K562 (cell line): ENCODE measurements around the gene UBE2J2. TPM values are rescaled to one million over a fixed set of nuclear protein-coding genes. Genes with fewer than 3 reads are reported as not detected.
A peak's percentile ranks its signal among the peaks of the same experiment; 100 is the strongest.

Experiments
- ATAC-seq: fragments of 200-7000 bp; cut with Tn5 transposase; 3 replicates; pipeline ENCODE4 v1.9.1; 2020; ENCODE audit warnings: moderate library complexity
- BruUV-seq: library from RNA; stranded (reverse); fragments of 400-500 nt; replicated peaks from 2 replicates; lab custom pipeline; 2021; lab: Mats Ljungman, UMichigan
- CTCF ChIA-PET: fragments of 300-600 bp; formaldehyde crosslinking; extraction: SDS; loops from one replicate; lab custom pipeline; 2021; ENCODE audit warnings: low intra/inter-chr PET ratio; lab: Yijun Ruan, JAX
- POLR2A ChIA-PET: fragments of 300-600, 350-650 bp; sonication (Branson Sonifier 250); formaldehyde crosslinking; extraction: SDS; loops from one replicate; lab custom pipeline; 2021; ENCODE audit warnings: antibody characterized with exemption, inconsistent platforms; lab: Yijun Ruan, JAX
- DNase-seq, 4 experiments: peaks; one replicate each; pipeline versions ENCODE4 v3.0.0 to v3.0.0-alpha.2; 2011 to 2018; ENCODE audit warnings: low spot score in 3 of 4, mixed read lengths in 3 of 4; ENCODE audit errors: extremely low read depth in 1 of 4
- FAIRE-seq: peaks from 2 replicates; lab custom pipeline; 2011; peaks lifted over from hg19 to GRCh38; lab: Jason Lieb, UNC
- H2AFZ ChIP-seq: 2 replicates; pipeline ENCODE4 v1.6.0; 2011; ENCODE audit warnings: low read depth, low read length, control low read depth, inconsistent platforms
- H3K27ac ChIP-seq: fragments of 200-600 bp; 3 replicates; pipeline ENCODE4 v1.8.0; 2011; ENCODE audit warnings: low read depth, mild to moderate bottlenecking, control low read depth, inconsistent platforms, low read length, moderate library complexity, mixed read lengths; ENCODE audit errors: extremely low read depth
- H3K27me3 ChIP-seq, 2 experiments: fragments of 300-600 bp in 1 of 2; 2 replicates in 1 of 2; 3 replicates in 1 of 2; pipeline versions ENCODE4 v1.6.0 to v1.8.0; 2011; ENCODE audit warnings: inconsistent platforms in 2 of 2, low read length in 2 of 2, mild to moderate bottlenecking in 1 of 2, mixed read lengths in 1 of 2, moderate library complexity in 1 of 2; ENCODE audit not compliant: control insufficient read depth in 2 of 2, insufficient read depth in 2 of 2
- H3K36me3 ChIP-seq: fragments of 300-600 bp; 3 replicates; pipeline ENCODE4 v1.8.0; 2011; ENCODE audit warnings: mild to moderate bottlenecking, low read length, inconsistent platforms; ENCODE audit not compliant: control insufficient read depth, insufficient read depth
- H3K4me1 ChIP-seq, 2 experiments: fragments of 200-600 bp in 1 of 2; replicated peaks in 1 of 2; 2 replicates in 1 of 2; 3 replicates in 1 of 2; pipeline versions ENCODE4 v1.5.1 to v1.8.0; 2011; ENCODE audit warnings: inconsistent platforms in 2 of 2, low read length in 2 of 2, mild to moderate bottlenecking in 1 of 2, mixed read lengths in 1 of 2, moderate library complexity in 1 of 2; ENCODE audit not compliant: control insufficient read depth in 2 of 2, insufficient read depth in 2 of 2
- H3K4me2 ChIP-seq: 2 replicates; pipeline ENCODE4 v1.6.1; 2011; ENCODE audit warnings: low read length, control low read depth, inconsistent platforms, mixed read lengths; ENCODE audit not compliant: insufficient read depth
- H3K4me3 ChIP-seq: fragments of 200-600 bp; sonication (generic), shearing (Covaris generic); 2 replicates; pipeline ENCODE4 v1.5.1; 2016; ENCODE audit warnings: control low read depth, inconsistent platforms
- H3K79me2 ChIP-seq: fragments of 200-600 bp; 3 replicates; pipeline ENCODE4 v1.8.0; 2011; ENCODE audit warnings: low read length, inconsistent platforms; ENCODE audit not compliant: control insufficient read depth, insufficient read depth
- H3K9ac ChIP-seq, 2 experiments: 2 replicates each; pipeline versions ENCODE4 v1.6.0 to v1.6.1; 2011; ENCODE audit warnings: low read depth in 2 of 2, low read length in 2 of 2, control low read depth in 1 of 2, inconsistent platforms in 1 of 2, mild to moderate bottlenecking in 1 of 2, mixed read lengths in 1 of 2; ENCODE audit not compliant: insufficient read depth in 1 of 2
- H3K9me1 ChIP-seq: one replicate; pipeline ENCODE4 v1.6.0; 2011; ENCODE audit warnings: inconsistent platforms, mild to moderate bottlenecking, low read length, moderate library complexity; ENCODE audit not compliant: control insufficient read depth, insufficient read depth
- H3K9me3 ChIP-seq: replicated peaks from 2 replicates; pipeline ENCODE4 v1.5.1; 2011; ENCODE audit warnings: low read depth, low read length, inconsistent platforms; ENCODE audit not compliant: control insufficient read depth, insufficient read depth
- H4K20me1 ChIP-seq: replicated peaks from 2 replicates; pipeline ENCODE4 v1.6.1; 2011; ENCODE audit warnings: low read length, inconsistent platforms, mixed read lengths; ENCODE audit not compliant: control insufficient read depth, insufficient read depth
- ARID4B ChIP-seq: sonication (generic); formaldehyde crosslinking; IDR thresholded peaks from 2 replicates; pipeline ENCODE4 v1.8.0; 2022; ENCODE audit warnings: mild to moderate bottlenecking, missing genetic modification reagents
- BHLHE40 ChIP-seq: IDR thresholded peaks from 2 replicates; pipeline ENCODE4 v1.6.1; 2011; ENCODE audit warnings: low read length, improper control_type of control experiment
- POLR2G ChIP-seq: fragments of 200-400 bp; formaldehyde crosslinking; IDR thresholded peaks from 2 replicates; pipeline ENCODE4 v1.6.1; 2017; ENCODE audit warnings: low read depth, mild to moderate bottlenecking, antibody characterized with exemption, low read length, moderate library complexity
- RBFOX2 ChIP-seq: fragments of 200-400 bp; formaldehyde crosslinking; IDR thresholded peaks from 2 replicates; pipeline ENCODE4 v1.6.1; 2017; ENCODE audit warnings: low read depth, mild to moderate bottlenecking, low read length, moderate library complexity
- RBM39 ChIP-seq: fragments of 200-400 bp; formaldehyde crosslinking; optimal IDR thresholded peaks from 2 replicates; pipeline ENCODE3; 2018; ENCODE audit warnings: low read depth, low read length
- ZBTB40 ChIP-seq, 2 experiments: fragments of 450-650 bp in 1 of 2; sonication (generic) in 1 of 2; formaldehyde crosslinking in 1 of 2; IDR thresholded peaks; 2 replicates each; pipeline versions ENCODE4 v1.7.1 to v1.9.0; 2016 to 2022; ENCODE audit warnings: inconsistent platforms in 1 of 2, mild to moderate bottlenecking in 1 of 2, missing genetic modification reagents in 1 of 2
- ZFX ChIP-seq: sonication (generic); formaldehyde crosslinking; IDR thresholded peaks from 2 replicates; pipeline ENCODE4 v1.8.0; 2022; ENCODE audit warnings: mild to moderate bottlenecking, missing genetic modification reagents, moderate library complexity
- WGBS: fragments of 100-300 bp; shearing (Covaris generic); methylation state at CpG from one replicate; pipeline ENCODE4 v1.1.6; 2016; ENCODE audit warnings: low coverage, mixed read lengths; ENCODE audit not compliant: insufficient coverage; ENCODE audit errors: missing lambda C conversion rate; 5-methylcytosine and 5-hydroxymethylcytosine counted together
- in situ Hi-C: fragments of 300-500 bp; cut with MboI; formaldehyde crosslinking; loops from 4 replicates; pipeline ENCODE4 v1.15.0; 2018; ENCODE audit warnings: inconsistent platforms, mixed read lengths
- intact Hi-C: fragments of 100-400 bp; cut with micrococcal nuclease; formaldehyde crosslinking; loops from 2 replicates; pipeline ENCODE4 v1.14.2; 2022
- polyA plus RNA-seq, 8 experiments: library from polyadenylated mRNA; depleted of rRNA in 4 of 8; stranded (reverse) in 5 of 8; unstranded in 3 of 8; fragments of >200 nt; fragmentation: Nextera tagmentation in 2 of 8; fragmentation: Illumina TruSeq in 1 of 8; extraction: Ambion mirVana in 2 of 8; extraction: Trizol in 1 of 8; gene quantifications; 2 replicates each; pipeline versions ENCODE4 v1.2.1 to v1.2.3, GENCODE V29; 2011 to 2014; ENCODE audit warnings: inconsistent platforms in 1 of 8, missing spikeins in 1 of 8
- total RNA-seq, 7 experiments: library from RNA; depleted of rRNA in 6 of 7; stranded (reverse); fragments of >200 nt in 6 of 7; fragmentation: Illumina TruSeq in 2 of 7; extraction: Trizol in 2 of 7; gene quantifications; 2 replicates each; pipeline versions ENCODE4 v1.2.1 to v1.2.3, GENCODE V29; 2011 to 2021; ENCODE audit warnings: low replicate concordance in 1 of 7

UBE2J2 gene
- total and polyA plus RNA-seq, 9 of the 15 experiments (the other 6 are each of a cell fraction or from before 2014, with no cell fraction given) = 0.93 to 112 (median 75.5) TPM

GRCh38 chr1:1314678-1315335 lies 41.2 kb upstream of the UBE2J2 start:
- Histone ChIP-seq H3K4me2 (no peak overlapping the region; the same call in 1 of the 2 replicates), H3K36me3 (peaks cover 89% of the 10 kb centered on the region), H3K4me1 (peaks cover 31 to 88% of the 10 kb centered on the region in 2 experiments), H3K9me1 (peaks cover 6% of the 10 kb centered on the region), H4K20me1 (peaks cover 22% of the 10 kb centered on the region), H3K27me3 (no peaks in the 10 kb centered on the region), H3K27ac (peak overlapping the region; percentile 64), H2AFZ (no peak overlapping the region), H3K4me3 (no peak overlapping the region), H3K79me2 (peaks cover 36% of the 10 kb centered on the region), H3K9me3 (no peaks in the 10 kb centered on the region), H3K9ac (peak overlapping the region; percentile 13 to 84; a peak in 2 of 4 replicates)
- 91% methylated on average over 20 of the region's 23 CpGs for WGBS
- POLR2A ChIA-PET = interaction anchor here (0.6 to 1.4 kb wide), 6 partner anchors 9 to 217 kb away, joined by 3 to 7 read pairs (median 3); no protein-coding TSS in a partner anchor
- BruUV-seq = no TSS peak
- in situ Hi-C loops (no loop called here), intact Hi-C loops (no loop called here)
- ATAC-seq (no peak), DNase-seq (no peak), FAIRE-seq (no peak)
- CTCF ChIA-PET = no interaction called here
- TF ChIP-seq ZFX (CRISPR knock-in tag) = 0 out of 2 replicates have a peak, but pooled peaks have one; percentile 1
- no peak for TF ChIP-seq ZBTB40 (IDR thresholded peaks at IDR 0.05)
- TF ChIP-seq ZBTB40 (CRISPR knock-in tag; IDR thresholded peaks at IDR 0.05) = peak; percentile 22; the same call in 1 of the 2 replicates
- TF ChIP-seq ARID4B (CRISPR knock-in tag) = 0 out of 2 replicates have a peak, but pooled peaks have one; percentile 27
- TF ChIP-seq RBFOX2 = peak; percentile 53; the same call in 1 of the 2 replicates
- TF ChIP-seq POLR2G = peak; percentile 73
- no peak for TF ChIP-seq BHLHE40
- TF ChIP-seq RBM39 = peak; percentile 26
